Body of pancreas (tissue), 4 donors: ENCODE data around the gene IFRD2.

Experiments
- POLR2A ChIP-seq, 3 donors: fragments of 450-650 bp; IDR thresholded peaks; one replicate each; pipeline ENCODE4 v1.6.1; 2016; ENCODE audit warnings: antibody characterized with exemption in 3 of 3, mild to moderate bottlenecking in 2 of 3
- TF ChIP-seq, protein P1 (sequence below), 7 experiments: fragments of 450-650 bp in 4 of 7; fragments of 200-600 bp in 3 of 7; sonication (generic) in 3 of 7; IDR thresholded peaks; one replicate each; pipeline ENCODE4 v1.5.1; 2016 to 2019; ENCODE audit warnings: antibody characterized with exemption in 7 of 7

GRCh38 chr3:50279255-50280016 lies 12.8 kb downstream of the IFRD2 start:
- TF ChIP-seq, protein P1, sequence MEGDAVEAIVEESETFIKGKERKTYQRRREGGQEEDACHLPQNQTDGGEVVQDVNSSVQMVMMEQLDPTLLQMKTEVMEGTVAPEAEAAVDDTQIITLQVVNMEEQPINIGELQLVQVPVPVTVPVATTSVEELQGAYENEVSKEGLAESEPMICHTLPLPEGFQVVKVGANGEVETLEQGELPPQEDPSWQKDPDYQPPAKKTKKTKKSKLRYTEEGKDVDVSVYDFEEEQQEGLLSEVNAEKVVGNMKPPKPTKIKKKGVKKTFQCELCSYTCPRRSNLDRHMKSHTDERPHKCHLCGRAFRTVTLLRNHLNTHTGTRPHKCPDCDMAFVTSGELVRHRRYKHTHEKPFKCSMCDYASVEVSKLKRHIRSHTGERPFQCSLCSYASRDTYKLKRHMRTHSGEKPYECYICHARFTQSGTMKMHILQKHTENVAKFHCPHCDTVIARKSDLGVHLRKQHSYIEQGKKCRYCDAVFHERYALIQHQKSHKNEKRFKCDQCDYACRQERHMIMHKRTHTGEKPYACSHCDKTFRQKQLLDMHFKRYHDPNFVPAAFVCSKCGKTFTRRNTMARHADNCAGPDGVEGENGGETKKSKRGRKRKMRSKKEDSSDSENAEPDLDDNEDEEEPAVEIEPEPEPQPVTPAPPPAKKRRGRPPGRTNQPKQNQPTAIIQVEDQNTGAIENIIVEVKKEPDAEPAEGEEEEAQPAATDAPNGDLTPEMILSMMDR (IDR thresholded peaks at IDR 0.05) = no peak
- no peak for TF ChIP-seq POLR2A (IDR thresholded peaks at IDR 0.05)
